Uterus (tissue), 4 donors: ENCODE data around the gene CCDC169. TPM values are rescaled to one million over a fixed set of nuclear protein-coding genes. Genes with fewer than 3 reads are reported as not detected.
"Not testable (repeated sequence)": the region's sequence is repeated elsewhere in the genome, so short reads cannot be mapped to it uniquely, and the experiment has no call there.

ENCODE experiments used
- DNase-seq, 2 donors: peaks; one replicate each; pipeline ENCODE4 v3.0.0-alpha.2; 2019 to 2020
- H3K27ac ChIP-seq, 2 donors: fragments of 200-600 bp; sonication (generic); 1 replicate in 1 of 2; 2 replicates in 1 of 2; pipeline ENCODE4 v1.5.1; 2016 to 2018
- H3K27me3 ChIP-seq, 2 donors: fragments of 200-600 bp; sonication (generic); one replicate each; pipeline ENCODE4 v1.5.1; 2018 to 2019; ENCODE audit warnings: control low read depth in 1 of 2
- H3K36me3 ChIP-seq, 2 donors: fragments of 200-600 bp; sonication (generic); one replicate each; pipeline ENCODE4 v1.5.1; 2019; ENCODE audit warnings: control low read depth in 1 of 2
- H3K4me1 ChIP-seq, 2 donors: fragments of 200-600 bp; sonication (generic); one replicate each; pipeline ENCODE4 v1.5.1; 2018 to 2019; ENCODE audit warnings: control low read depth in 1 of 2
- H3K4me3 ChIP-seq, 2 donors: fragments of 200-600 bp; sonication (generic); 1 replicate in 1 of 2; 2 replicates in 1 of 2; pipeline ENCODE4 v1.5.1; 2018 to 2019; ENCODE audit warnings: mild to moderate bottlenecking in 1 of 2
- H3K9me3 ChIP-seq, 2 donors: fragments of 200-600 bp; sonication (generic); one replicate each; pipeline ENCODE4 v1.5.1; 2019; ENCODE audit warnings: control low read depth in 1 of 2
- CTCF ChIP-seq, 4 experiments: fragments of 200-600 bp in 2 of 4; fragments of 450-650 bp in 2 of 4; sonication (generic) in 2 of 4; IDR thresholded peaks; one replicate each; pipeline ENCODE4 v1.5.1; 2016 to 2019; ENCODE audit warnings: antibody characterized with exemption in 4 of 4, mild to moderate bottlenecking in 2 of 4, moderate library complexity in 1 of 4
- POLR2A ChIP-seq, 2 donors: fragments of 450-650 bp; IDR thresholded peaks; one replicate each; pipeline ENCODE4 v1.6.1; 2016; ENCODE audit warnings: antibody characterized with exemption in 2 of 2, mild to moderate bottlenecking in 1 of 2, moderate library complexity in 1 of 2
- intact Hi-C: fragments of 100-400 bp; cut with DNase I; formaldehyde crosslinking; loops from one replicate; pipeline ENCODE4 v1.15.1; 2023; ENCODE audit warnings: low total_unique reads
- total RNA-seq, 4 donors: library from RNA; depleted of rRNA in 3 of 4; stranded (reverse); fragments of >200 nt in 3 of 4; gene quantifications; one replicate each; pipeline versions ENCODE4 v1.1.0 to v1.2.4, GENCODE V29; 2014 to 2023
- donor health status: DM: yes; HTN: yes; CAD: no.

Gene CCDC169
- total RNA-seq, 4 donors from 2014 or later = 0.49 to 3.2 (median 1.5) TPM; not detected in 1

DNA sequence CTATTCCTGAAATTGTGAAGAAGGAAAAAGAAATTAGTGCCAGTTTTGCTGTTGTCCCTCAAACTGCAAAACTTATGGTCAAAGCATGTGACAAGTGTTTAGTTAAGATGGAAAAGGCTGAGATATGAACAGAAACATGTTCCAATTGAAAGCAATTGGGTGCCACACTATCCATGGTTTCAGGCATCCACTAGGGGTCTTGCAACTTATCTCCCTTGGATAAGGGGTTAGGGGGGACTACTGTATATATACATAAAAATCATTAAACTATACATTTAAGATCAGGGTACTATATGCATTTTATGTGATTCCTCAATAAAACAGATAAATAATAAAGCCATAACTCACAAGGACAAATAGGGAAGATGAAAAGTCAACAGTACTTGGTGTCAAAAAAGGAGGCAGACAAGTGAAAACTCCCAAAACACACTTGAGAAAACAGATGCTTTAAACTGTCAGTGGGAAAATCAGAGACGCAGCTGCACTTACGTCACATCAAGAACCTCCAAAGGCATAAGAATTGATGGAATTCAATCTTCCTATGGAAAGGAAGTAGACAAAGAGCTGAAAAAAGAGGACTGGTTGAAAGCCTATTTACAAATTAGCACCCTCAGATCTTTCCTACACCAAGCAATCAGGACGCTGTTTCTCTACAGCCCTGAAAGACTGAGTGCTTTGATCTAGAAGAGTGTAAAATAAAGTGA is 40.5 kb upstream of the CCDC169 start:
- Histone ChIP-seq H3K36me3 (no peaks in the 10 kb centered on the region), H3K4me3 (no peak overlapping the region), H3K27me3 (no peaks in the 10 kb centered on the region), H3K9me3 (no peaks in the 10 kb centered on the region), H3K4me1 (peaks cover 0 to 9% of the 10 kb centered on the region in 2 donors), H3K27ac (no peak overlapping the region)
- intact Hi-C loops = no loop called here
- DNase-seq = no peak
- TF ChIP-seq POLR2A (IDR thresholded peaks at IDR 0.05) (no peak), CTCF (IDR thresholded peaks at IDR 0.05) (no peak)

DNA sequence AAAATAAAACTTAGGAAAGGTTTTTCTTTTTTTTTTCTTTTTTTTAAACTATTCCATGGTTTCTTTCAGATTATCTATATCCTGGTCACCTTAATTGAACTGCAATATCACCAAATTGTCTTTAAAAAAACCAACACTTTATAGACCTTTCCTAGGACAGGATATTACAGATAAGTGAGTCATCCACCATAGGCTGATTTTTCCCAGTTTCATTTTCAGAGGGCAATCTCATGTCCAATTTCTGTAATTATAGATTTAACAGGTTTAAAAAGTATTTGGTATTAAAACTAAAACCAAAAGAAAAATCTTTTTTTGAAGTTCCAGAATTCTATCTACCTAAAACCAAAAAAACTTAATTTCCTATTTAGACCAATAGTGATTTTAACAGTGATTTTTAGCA is 35.4 kb upstream of the CCDC169 start:
- intact Hi-C loops = no loop called here
- no peaks in the 10 kb centered on the region for H3K27me3 ChIP-seq
- H3K27ac ChIP-seq = no peak overlapping the region
- peaks cover 0 to 16% of the 10 kb centered on the region in 2 donors for H3K4me1 ChIP-seq
- H3K9me3 ChIP-seq = no peaks in the 10 kb centered on the region
- no peak for DNase-seq
- no peaks in the 10 kb centered on the region for H3K36me3 ChIP-seq
- no peak overlapping the region for H3K4me3 ChIP-seq
- TF ChIP-seq POLR2A (IDR thresholded peaks at IDR 0.05) = no peak
- no peak for TF ChIP-seq CTCF (IDR thresholded peaks at IDR 0.05)

- DNase-seq, H3K27me3 ChIP-seq, H3K4me3 ChIP-seq, H3K27ac ChIP-seq, intact Hi-C loops, H3K9me3 ChIP-seq, H3K36me3 ChIP-seq: not testable (repeated sequence)
- peaks cover 0 to 16% of the 10 kb centered on the region in 2 donors for H3K4me1 ChIP-seq
Measured at GRCh38 chr13:36332255-36332654, 34.6 kb upstream of the CCDC169 start.

DNA sequence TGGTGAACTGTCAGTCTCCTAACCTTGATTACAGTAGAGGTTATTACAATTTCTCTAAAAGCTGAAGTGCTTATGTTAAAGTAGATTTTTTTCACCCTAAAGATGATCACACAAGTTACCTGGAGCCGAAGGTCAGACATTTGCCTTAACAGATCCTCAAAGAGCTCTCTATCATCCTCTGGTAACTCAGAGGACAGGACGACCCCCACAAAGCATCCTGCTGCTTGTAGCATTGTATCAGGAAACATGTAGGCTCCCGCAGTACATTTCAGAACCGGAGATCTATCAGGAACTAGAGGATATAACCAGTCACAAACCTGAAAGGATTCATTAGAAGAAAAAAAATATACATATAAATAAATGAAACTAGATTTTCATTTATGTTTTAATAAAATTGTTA is 33.7 kb upstream of the CCDC169 start:
- no peak overlapping the region for H3K27ac ChIP-seq
- peaks cover 0 to 4% of the 10 kb centered on the region in 2 donors for H3K36me3 ChIP-seq
- peaks cover 0 to 16% of the 10 kb centered on the region in 2 donors for H3K4me1 ChIP-seq
- no peak for TF ChIP-seq CTCF (IDR thresholded peaks at IDR 0.05)
- TF ChIP-seq POLR2A (IDR thresholded peaks at IDR 0.05) = no peak
- H3K27me3 ChIP-seq = no peaks in the 10 kb centered on the region
- intact Hi-C loops = no loop called here
- DNase-seq = no peak
- no peaks in the 10 kb centered on the region for H3K9me3 ChIP-seq
- no peak overlapping the region for H3K4me3 ChIP-seq

DNA sequence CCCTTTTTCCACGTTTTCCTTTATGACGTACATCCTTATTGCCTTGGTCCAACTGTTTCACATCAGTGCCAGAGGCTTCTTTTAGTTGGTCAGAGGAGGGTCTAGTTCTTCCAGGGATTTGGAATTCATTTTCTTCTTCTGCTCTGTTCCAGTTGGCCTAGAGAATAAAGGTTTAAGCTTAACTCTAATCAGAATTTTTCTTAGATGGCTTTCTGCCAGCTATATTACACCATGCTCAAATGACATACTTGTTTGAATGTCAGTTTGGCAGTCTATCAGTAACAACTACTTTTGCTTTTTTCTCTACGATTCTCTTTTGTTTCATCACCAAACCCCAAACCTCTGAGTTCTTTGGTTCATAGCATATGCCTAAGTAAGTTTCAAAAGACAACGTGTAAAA is 31.7 kb upstream of the CCDC169 start:
- H3K4me1 ChIP-seq = peaks cover 0 to 16% of the 10 kb centered on the region in 2 donors
- no peak overlapping the region for H3K27ac ChIP-seq
- no peaks in the 10 kb centered on the region for H3K9me3 ChIP-seq
- H3K27me3 ChIP-seq = no peaks in the 10 kb centered on the region
- intact Hi-C loops = no loop called here
- DNase-seq = no peak
- H3K4me3 ChIP-seq = no peak overlapping the region
- peaks cover 0 to 4% of the 10 kb centered on the region in 2 donors for H3K36me3 ChIP-seq
- TF ChIP-seq POLR2A (IDR thresholded peaks at IDR 0.05) (no peak), CTCF (IDR thresholded peaks at IDR 0.05) (no peak)
